Measurements from ENCODE around the gene CALML3. TPM values are rescaled to one million over a fixed set of nuclear protein-coding genes. Genes with fewer than 3 reads are reported as not detected.

Gene CALML3
- total RNA-seq, 1 experiment from 2014 or later, result not detected

- H3T11ph ChIP-seq (ENCODE audit: low read length), result no peak overlapping the region
- Mint-ChIP-seq H3K36me3 (ENCODE audit: insufficient read depth in 1 of 3, low read depth in 3 of 3) (peaks cover 2 to 6% (median 4%) of the 10 kb centered on the region in 3 experiments; a peak in 6 of 7 replicates), H3K9me3 (peaks cover 3 to 6% of the 10 kb centered on the region in 2 experiments), H3K27me3 (ENCODE audit: low read depth) (peaks cover 5% of the 10 kb centered on the region), H3K27ac (no peak overlapping the region), H3K4me3 (no peak overlapping the region), H3K4me1 (peaks cover 0 to 10% of the 10 kb centered on the region in 2 experiments; a peak in 2 of 4 replicates)
- no peak for TF ChIP-seq CTCF (conservative IDR thresholded peaks at IDR 0.05)
- no peak overlapping the region for H3K4me2 ChIP-seq (ENCODE audit: insufficient read depth, insufficient read length, low read length)
- H3K9me3 ChIP-seq (ENCODE audit: control insufficient read depth, low read depth, low read length), result peaks cover 2% of the 10 kb centered on the region
- H3K23me2 ChIP-seq (ENCODE audit: insufficient read length, low read depth, low read length, poor library complexity, severe bottlenecking), result no peaks in the 10 kb centered on the region
- no peaks in the 10 kb centered on the region for H3K79me2 ChIP-seq (ENCODE audit: insufficient read depth, low read length)
- H3K56ac ChIP-seq (ENCODE audit: insufficient read length, low read depth, low read length), result no peak overlapping the region
- H2BK120ac ChIP-seq (ENCODE audit: low read depth, low read length, poor library complexity, severe bottlenecking), result no peak overlapping the region
- H3K23ac ChIP-seq (ENCODE audit: insufficient read length, low read depth, low read length), result no peak overlapping the region
- no peak overlapping the region for H2BK20ac ChIP-seq (ENCODE audit: low read depth, low read length, poor library complexity, severe bottlenecking)
- no peaks in the 10 kb centered on the region for H4K20me1 ChIP-seq (ENCODE audit: control insufficient read depth, insufficient read depth, insufficient read length)
- no peak overlapping the region for H3K4ac ChIP-seq (ENCODE audit: low read depth, low read length)
- H2AFZ ChIP-seq (ENCODE audit: low read length), result no peak overlapping the region
- no peaks in the 10 kb centered on the region for H3K79me1 ChIP-seq (ENCODE audit: insufficient read depth, low read depth, low read length, poor library complexity, severe bottlenecking)
- no peak overlapping the region for H4K8ac ChIP-seq (replicated peaks; ENCODE audit: insufficient read length, low read depth, low read length)
- peak overlapping the region; percentile 34; the same call in 1 of the 2 replicates for H3K14ac ChIP-seq (ENCODE audit: insufficient read depth, low read length)
- no CpG with 5 or more reads among the region's 6 CpGs for WGBS (ENCODE audit: extremely low coverage, insufficient read length, low lambda C conversion rate)
- no peaks in the 10 kb centered on the region for H3K4me1 ChIP-seq (ENCODE audit: insufficient read depth, low read length)
- no peak overlapping the region for H3K9ac ChIP-seq (ENCODE audit: extremely low read depth, insufficient read length, low read length)
- no peak for DNase-seq
- no peak overlapping the region for H3K18ac ChIP-seq (ENCODE audit: insufficient read length, low read depth, low read length)
- no peak overlapping the region for H4K5ac ChIP-seq (ENCODE audit: insufficient read length, low read depth, low read length)
- H2BK5ac ChIP-seq (ENCODE audit: insufficient read length, low read length), result no peak overlapping the region
- H4K91ac ChIP-seq (ENCODE audit: insufficient read length, low read depth, low read length), result no peak overlapping the region
- H2AK5ac ChIP-seq (ENCODE audit: insufficient read length, low read length), result no peak overlapping the region
- H2BK15ac ChIP-seq (ENCODE audit: low read depth, low read length), result no peak overlapping the region
- no peak overlapping the region for H3K27ac ChIP-seq (ENCODE audit: insufficient read length, low read depth, low read length)
- H3K27me3 ChIP-seq (ENCODE audit: insufficient read depth, low read length), result no peaks in the 10 kb centered on the region
- no peak overlapping the region for H2BK12ac ChIP-seq (ENCODE audit: insufficient read length, low read depth, low read length)
Observed at GRCh38 chr10:5497289-5497688, 27.5 kb upstream of the CALML3 start.

All from H9 (cell line).